Activated naive CD8-positive, alpha-beta T cell treated with anti-CD3 and anti-CD28 coated beads for 36 hours (primary cell): Measurements from ENCODE around the gene ALKBH6. TPM values are rescaled to one million over a fixed set of nuclear protein-coding genes. Genes with fewer than 3 reads are reported as not detected.

Experiments
- DNase-seq: peaks from one replicate; pipeline ENCODE4 v3.0.0; 2021
- H3K27ac Mint-ChIP-seq: one replicate; pipeline ENCODE4 v1.8.0; 2022; ENCODE audit warnings: mild to moderate bottlenecking, moderate library complexity, mixed read lengths
- H3K27me3 Mint-ChIP-seq: one replicate; pipeline ENCODE4 v1.8.0; 2022; ENCODE audit warnings: mild to moderate bottlenecking, mixed read lengths
- H3K36me3 Mint-ChIP-seq: one replicate; pipeline ENCODE4 v1.8.0; 2021; ENCODE audit warnings: mild to moderate bottlenecking, mixed read lengths
- H3K4me1 Mint-ChIP-seq: one replicate; pipeline ENCODE4 v1.8.0; 2021; ENCODE audit warnings: mixed read lengths
- H3K4me3 Mint-ChIP-seq: one replicate; pipeline ENCODE4 v1.8.0; 2022; ENCODE audit warnings: mild to moderate bottlenecking, moderate library complexity, mixed read lengths
- H3K9me3 Mint-ChIP-seq: one replicate; pipeline ENCODE4 v1.8.0; 2022; ENCODE audit warnings: mixed read lengths
- total RNA-seq, 2 experiments: library from RNA; stranded (reverse); gene quantifications; one replicate each; pipeline ENCODE4 v1.2.3, GENCODE V29; 2021

The ALKBH6 gene
- 10 to 100 TPM; 35.0 to 35.5 TPM for total RNA-seq

DNA sequence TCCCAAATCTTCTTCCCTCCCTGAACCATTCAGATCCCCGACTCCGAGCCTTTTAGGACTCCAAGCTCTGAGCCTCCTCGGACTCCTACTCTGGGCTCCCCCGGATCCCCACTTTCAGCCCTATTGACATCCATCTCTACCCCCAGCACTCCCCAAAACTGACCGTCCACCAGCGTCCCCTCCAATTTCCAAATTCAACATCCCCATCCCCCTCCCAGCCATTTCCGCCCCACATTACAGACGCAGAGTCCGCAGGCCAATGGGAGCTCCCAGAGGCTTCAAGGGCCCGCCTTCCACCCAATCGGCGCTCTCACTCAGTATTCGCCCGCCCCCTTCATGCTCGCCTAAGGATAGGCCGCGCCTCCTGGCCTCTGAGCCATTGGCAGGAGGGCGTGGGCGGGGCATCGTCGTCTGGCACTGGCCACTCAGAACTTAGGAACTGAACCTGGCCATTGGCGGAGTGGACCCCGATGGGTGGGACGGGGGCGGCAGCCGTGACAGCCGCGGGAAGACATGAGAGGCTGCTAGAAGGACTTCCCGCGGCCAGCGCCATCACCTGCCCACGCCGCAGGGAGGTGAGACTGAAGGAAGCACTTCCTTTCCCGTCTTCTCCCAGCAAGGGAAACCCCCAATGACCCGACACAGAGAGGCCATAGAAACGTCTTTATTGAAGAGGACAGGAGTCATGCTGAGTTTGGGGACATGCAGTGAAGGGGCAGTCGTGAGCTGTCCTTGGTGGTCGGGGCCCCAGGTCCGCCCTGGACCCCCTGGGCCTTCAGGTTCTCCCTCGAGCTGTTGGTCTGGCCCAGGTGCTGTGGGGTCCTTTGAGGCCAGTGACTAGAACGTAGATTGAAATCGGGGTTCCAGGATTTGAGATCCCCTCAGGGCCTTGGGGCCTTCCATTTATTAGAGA lies at the start of gene ALKBH6:
Gene ALKBH6 (minus strand): TSS at position 202 of the 913 bp plus-strand sequence. CDS start 816 bp downstream, outside the sequence.
- H3K9me3 Mint-ChIP-seq = no peaks in the 10 kb centered on the region
- H3K36me3 Mint-ChIP-seq = peaks cover 15% of the 10 kb centered on the region
- H3K4me1 Mint-ChIP-seq = peaks cover 30% of the 10 kb centered on the region
- H3K27ac Mint-ChIP-seq = peak within 1 kb of the TSS; percentile 95
- H3K27me3 Mint-ChIP-seq = no peaks in the 10 kb centered on the region
- peak; percentile 100 for DNase-seq
- H3K4me3 Mint-ChIP-seq = peak within 1 kb of the TSS; percentile 97

GRCh38 chr19:36061367-36061766 lies 47.4 kb upstream of the ALKBH6 start:
- Mint-ChIP-seq H3K4me1 (peaks cover 4% of the 10 kb centered on the region), H3K4me3 (no peak overlapping the region), H3K36me3 (peaks cover 6% of the 10 kb centered on the region), H3K9me3 (no peaks in the 10 kb centered on the region), H3K27ac (no peak overlapping the region), H3K27me3 (no peaks in the 10 kb centered on the region)
- no peak for DNase-seq

- no peaks in the 10 kb centered on the region for H3K9me3 Mint-ChIP-seq
- no peak overlapping the region for H3K27ac Mint-ChIP-seq
- no peak overlapping the region for H3K4me3 Mint-ChIP-seq
- DNase-seq = peak; percentile 14
- H3K36me3 Mint-ChIP-seq = peaks cover 6% of the 10 kb centered on the region
- peaks cover 9% of the 10 kb centered on the region for H3K4me1 Mint-ChIP-seq
- H3K27me3 Mint-ChIP-seq = no peaks in the 10 kb centered on the region
Measured at GRCh38 chr19:36060430-36060829, 46.4 kb upstream of the ALKBH6 start.

DNA sequence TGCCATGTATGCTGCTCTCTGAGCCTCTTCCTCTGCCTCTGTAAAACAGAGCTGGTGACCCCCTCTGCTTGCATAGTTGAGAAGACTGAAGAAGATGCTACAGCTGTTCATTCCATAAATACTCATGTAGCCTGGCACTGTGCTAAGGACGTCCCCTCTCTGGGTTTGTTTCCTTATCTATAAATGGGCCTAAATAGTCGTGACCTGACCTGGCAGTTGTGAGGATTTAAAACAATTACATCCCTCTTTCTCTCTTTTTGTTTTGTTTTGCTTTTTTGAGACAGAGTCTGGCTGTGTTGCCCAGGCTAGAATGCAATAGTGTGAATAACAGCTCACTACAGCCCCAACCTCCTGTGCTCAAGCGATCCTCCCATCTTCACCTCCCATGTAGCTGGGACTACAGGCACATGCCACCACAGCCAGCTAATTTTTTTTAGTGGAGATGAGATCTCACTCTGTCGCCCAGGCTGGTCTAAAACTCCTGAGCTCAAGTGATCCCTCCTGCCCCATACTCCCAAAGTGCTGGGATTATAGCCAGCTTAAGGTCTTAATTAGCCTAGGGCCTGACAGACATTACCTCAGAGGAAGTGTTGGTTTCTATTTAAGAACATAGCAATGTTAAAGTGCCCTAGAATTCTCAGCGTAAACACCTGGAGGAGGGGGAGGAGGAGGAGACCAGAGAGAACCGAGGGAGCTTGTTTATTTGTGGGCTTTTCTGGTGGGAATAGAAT lies 45.3 kb upstream of the ALKBH6 start:
- no peak overlapping the region for H3K4me3 Mint-ChIP-seq
- DNase-seq = no peak
- H3K36me3 Mint-ChIP-seq = peaks cover 6% of the 10 kb centered on the region
- H3K4me1 Mint-ChIP-seq = peaks cover 12% of the 10 kb centered on the region
- no peaks in the 10 kb centered on the region for H3K9me3 Mint-ChIP-seq
- H3K27me3 Mint-ChIP-seq = no peaks in the 10 kb centered on the region
- H3K27ac Mint-ChIP-seq = no peak overlapping the region

- no peak overlapping the region for H3K4me3 Mint-ChIP-seq
- peaks cover 15% of the 10 kb centered on the region for H3K4me1 Mint-ChIP-seq
- no peaks in the 10 kb centered on the region for H3K9me3 Mint-ChIP-seq
- H3K27me3 Mint-ChIP-seq = no peaks in the 10 kb centered on the region
- H3K36me3 Mint-ChIP-seq = peaks cover 6% of the 10 kb centered on the region
- no peak overlapping the region for H3K27ac Mint-ChIP-seq
- DNase-seq = no peak
Measured at GRCh38 chr19:36058481-36059179, 44.6 kb upstream of the ALKBH6 start.

GRCh38 chr19:36054733-36055686 lies 41.0 kb upstream of the ALKBH6 start, which contains the start of gene WDR62:
WDR62 (plus strand) TSS chr19:36054897; CDS start chr19:36054972, 75 bp downstream.
- H3K9me3 Mint-ChIP-seq = no peaks in the 10 kb centered on the region
- H3K4me1 Mint-ChIP-seq = peaks cover 26% of the 10 kb centered on the region
- H3K27ac Mint-ChIP-seq = peak within 1 kb of the TSS; percentile 97
- DNase-seq = peak; percentile 95
- H3K36me3 Mint-ChIP-seq = peaks cover 2% of the 10 kb centered on the region
- H3K27me3 Mint-ChIP-seq = no peaks in the 10 kb centered on the region
- peak within 1 kb of the TSS; percentile 98 for H3K4me3 Mint-ChIP-seq

DNA sequence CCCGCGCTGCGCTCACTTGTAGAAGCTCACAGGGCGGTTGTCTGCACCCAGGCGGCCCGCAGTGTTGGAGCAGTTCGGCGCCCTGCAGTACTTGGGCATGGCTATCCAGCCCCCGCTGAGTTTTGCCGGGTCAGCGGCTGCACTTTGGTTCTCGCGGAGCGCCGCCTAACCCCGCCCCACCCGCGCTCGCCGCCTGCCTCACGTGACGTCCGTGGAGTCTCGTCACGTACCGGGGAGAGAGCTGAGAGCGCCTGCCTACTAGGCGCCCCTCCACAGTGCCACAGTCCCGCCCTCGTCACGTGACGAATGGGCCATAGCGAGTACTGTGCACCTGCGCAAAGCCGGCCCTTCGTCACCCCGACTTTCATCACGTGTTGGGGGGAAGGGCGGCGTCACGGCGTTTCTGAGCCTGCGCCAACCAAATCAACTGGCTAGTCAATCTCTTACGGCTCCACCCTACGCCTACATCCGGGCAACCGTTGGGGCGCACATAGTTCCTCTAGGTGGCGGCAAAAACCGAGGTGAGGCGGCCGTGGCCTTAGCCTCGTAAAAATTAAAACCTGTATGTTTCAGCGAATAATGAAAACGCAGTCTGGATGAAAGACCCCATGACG lies 40.2 kb upstream of the ALKBH6 start, which contains the start of gene THAP8:
Gene THAP8 (minus strand): TSS at position 167 of the 614 bp plus-strand sequence. CDS start 68 bp downstream, at position 99.
- DNase-seq = peak; percentile 99
- no peaks in the 10 kb centered on the region for H3K27me3 Mint-ChIP-seq
- no peaks in the 10 kb centered on the region for H3K9me3 Mint-ChIP-seq
- H3K27ac Mint-ChIP-seq = peak within 1 kb of the TSS; percentile 97
- no peaks in the 10 kb centered on the region for H3K36me3 Mint-ChIP-seq
- H3K4me3 Mint-ChIP-seq = peak within 1 kb of the TSS; percentile 98
- peaks cover 26% of the 10 kb centered on the region for H3K4me1 Mint-ChIP-seq

DNA sequence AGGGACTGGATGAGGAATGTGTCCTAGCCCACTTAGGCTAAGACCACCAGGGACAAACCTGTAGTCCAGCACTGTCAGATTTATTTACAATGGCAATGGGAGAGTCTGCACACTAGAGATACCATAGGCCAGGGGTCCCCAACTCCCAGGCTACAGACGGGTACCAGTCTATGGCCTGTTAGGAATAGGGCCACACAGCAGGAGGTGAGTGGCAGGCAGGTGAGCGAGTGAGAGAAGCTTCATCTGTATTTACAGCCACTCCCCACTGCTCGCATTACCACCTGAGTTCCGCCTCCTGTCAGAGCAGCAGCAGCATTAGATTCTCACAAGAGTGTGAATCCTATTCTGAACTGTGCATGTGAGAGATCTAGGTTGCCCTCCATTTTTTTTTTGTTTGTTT lies 37.6 kb upstream of the ALKBH6 start:
- Mint-ChIP-seq H3K4me3 (no peak overlapping the region), H3K9me3 (no peaks in the 10 kb centered on the region), H3K36me3 (no peaks in the 10 kb centered on the region), H3K27me3 (no peaks in the 10 kb centered on the region), H3K4me1 (peaks cover 24% of the 10 kb centered on the region), H3K27ac (no peak overlapping the region)
- no peak for DNase-seq

DNA sequence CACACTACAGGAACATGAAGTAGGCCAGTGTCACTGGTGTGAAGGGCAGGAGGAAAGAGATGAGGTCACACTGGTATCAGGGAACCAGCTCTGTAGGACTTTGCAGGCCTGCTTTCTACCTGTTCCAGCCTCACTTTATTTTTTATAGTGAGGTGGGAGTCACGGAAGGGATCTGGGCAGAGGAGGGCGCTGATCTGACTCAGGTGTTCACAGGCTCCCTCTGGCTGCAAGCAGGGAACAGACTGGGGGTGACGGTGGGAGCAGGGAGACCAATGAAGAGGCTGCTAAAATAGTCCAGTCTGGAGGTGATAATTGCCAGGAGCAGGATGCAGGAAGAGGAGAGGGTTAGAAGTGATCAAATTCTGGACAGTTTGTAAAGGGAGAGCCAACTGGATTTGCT lies 37.2 kb upstream of the ALKBH6 start:
- H3K36me3 Mint-ChIP-seq = no peaks in the 10 kb centered on the region
- H3K27ac Mint-ChIP-seq = no peak overlapping the region
- H3K4me1 Mint-ChIP-seq = peaks cover 21% of the 10 kb centered on the region
- no peak for DNase-seq
- H3K9me3 Mint-ChIP-seq = no peaks in the 10 kb centered on the region
- no peaks in the 10 kb centered on the region for H3K27me3 Mint-ChIP-seq
- no peak overlapping the region for H3K4me3 Mint-ChIP-seq

DNA sequence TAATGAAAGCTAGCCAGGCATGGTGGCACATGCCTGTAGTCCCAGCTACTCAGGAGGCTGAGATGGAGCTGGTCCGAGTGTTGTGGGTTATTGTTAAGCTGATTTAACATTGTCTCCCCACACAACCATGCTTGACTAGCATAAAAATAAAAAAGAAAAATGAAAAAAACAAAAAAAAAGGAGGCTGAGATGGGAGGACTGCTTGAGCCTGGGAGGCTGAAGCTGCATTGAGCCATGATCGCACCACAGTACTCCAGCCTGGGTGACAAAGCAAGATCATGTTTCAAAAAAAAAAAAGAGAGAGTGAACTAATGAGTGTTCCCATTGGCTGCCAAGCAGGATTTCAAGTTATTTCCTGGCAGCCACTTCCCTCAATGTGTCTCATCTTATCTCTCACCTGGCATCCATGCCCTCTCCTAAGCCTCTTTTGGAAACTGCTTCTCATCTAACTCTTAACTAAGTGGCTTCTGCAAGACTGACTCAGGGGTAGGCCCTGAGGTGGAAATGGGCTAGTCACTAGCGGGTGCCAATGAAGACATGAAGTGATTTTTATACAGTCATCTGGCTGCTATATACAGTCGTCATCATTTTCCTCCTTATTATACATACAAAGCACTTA lies 35.2 kb upstream of the ALKBH6 start:
- H3K9me3 Mint-ChIP-seq = no peaks in the 10 kb centered on the region
- H3K4me3 Mint-ChIP-seq = no peak overlapping the region
- peaks cover 13% of the 10 kb centered on the region for H3K4me1 Mint-ChIP-seq
- H3K36me3 Mint-ChIP-seq = peaks cover 4% of the 10 kb centered on the region
- no peaks in the 10 kb centered on the region for H3K27me3 Mint-ChIP-seq
- H3K27ac Mint-ChIP-seq = no peak overlapping the region
- DNase-seq = no peak

- Mint-ChIP-seq H3K4me1 (peaks cover 7% of the 10 kb centered on the region), H3K27me3 (no peaks in the 10 kb centered on the region), H3K27ac (no peak overlapping the region), H3K36me3 (peaks cover 4% of the 10 kb centered on the region), H3K9me3 (no peaks in the 10 kb centered on the region), H3K4me3 (no peak overlapping the region)
- DNase-seq = no peak
Measured at GRCh38 chr19:36047835-36048234, 33.8 kb upstream of the ALKBH6 start.

DNA sequence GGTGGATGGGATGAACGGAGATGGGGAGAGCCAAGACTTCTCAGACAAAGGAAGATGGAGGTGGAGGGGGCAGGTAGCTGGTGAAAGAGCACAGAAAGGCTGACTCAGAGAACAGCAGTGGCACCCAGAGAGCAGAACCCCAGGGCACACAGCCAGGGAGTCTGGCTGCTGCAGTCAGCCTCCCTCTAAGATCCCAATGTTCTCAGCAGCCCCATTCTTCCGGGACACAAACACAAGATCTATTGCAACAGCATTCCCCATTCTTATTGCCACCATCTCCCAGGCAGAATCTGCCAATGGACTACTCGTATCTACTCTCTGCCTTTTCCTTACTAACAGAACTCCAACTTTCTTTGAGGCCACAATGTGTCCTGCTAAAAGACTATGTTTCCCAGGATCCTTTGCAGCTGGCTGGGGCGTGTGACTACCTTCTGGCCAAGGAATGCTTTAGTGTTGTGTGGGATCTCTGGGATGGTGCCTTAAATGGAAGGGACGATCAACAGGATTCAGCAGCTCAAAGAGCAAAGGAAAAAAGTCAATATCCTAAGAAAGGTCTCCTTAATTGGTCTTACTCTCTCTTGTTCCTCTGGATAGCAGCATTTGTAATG lies 32.5 kb upstream of the ALKBH6 start:
- H3K9me3 Mint-ChIP-seq = no peaks in the 10 kb centered on the region
- H3K27ac Mint-ChIP-seq = no peak overlapping the region
- H3K4me3 Mint-ChIP-seq = no peak overlapping the region
- DNase-seq = no peak
- peaks cover 2% of the 10 kb centered on the region for H3K4me1 Mint-ChIP-seq
- H3K36me3 Mint-ChIP-seq = peaks cover 4% of the 10 kb centered on the region
- no peaks in the 10 kb centered on the region for H3K27me3 Mint-ChIP-seq

GRCh38 chr19:36043952-36044351 lies 29.9 kb upstream of the ALKBH6 start:
- peaks cover 4% of the 10 kb centered on the region for H3K36me3 Mint-ChIP-seq
- H3K27me3 Mint-ChIP-seq = no peaks in the 10 kb centered on the region
- no peaks in the 10 kb centered on the region for H3K4me1 Mint-ChIP-seq
- no peak overlapping the region for H3K4me3 Mint-ChIP-seq
- H3K9me3 Mint-ChIP-seq = no peaks in the 10 kb centered on the region
- no peak overlapping the region for H3K27ac Mint-ChIP-seq
- DNase-seq = no peak
